Activated CD8-positive, alpha-beta T cell treated with anti-CD3 and anti-CD28 coated beads for 36 hours (primary cell): ENCODE measurements around the gene MAPKAPK2. TPM values are rescaled to one million over a fixed set of nuclear protein-coding genes. Genes with fewer than 3 reads are reported as not detected.
A peak's percentile ranks its signal among the peaks of the same experiment; 100 is the strongest.

Experiments
- ATAC-seq: fragments of 200-7000 bp; cut with Tn5 transposase; one replicate; pipeline ENCODE4 v1.10.0; 2021; ENCODE audit warnings: mild to moderate bottlenecking, moderate library complexity
- CTCF ChIA-PET: fragments of 350-600 bp; sonication (Branson Sonifier 250); formaldehyde crosslinking; loops from one replicate; lab custom pipeline; 2021; ENCODE audit warnings: antibody characterized with exemption; lab: Charles Lee
- POLR2A ChIA-PET: fragments of 350-600 bp; sonication (Branson Sonifier 250); formaldehyde crosslinking; loops from one replicate; lab custom pipeline; 2021; ENCODE audit warnings: antibody characterized with exemption; lab: Charles Lee
- DNase-seq: peaks from one replicate; pipeline ENCODE4 v3.0.0-alpha.2; 2020
- H3K27ac Mint-ChIP-seq: one replicate; pipeline ENCODE4 v1.8.0; 2021; ENCODE audit warnings: mild to moderate bottlenecking, mixed read lengths
- H3K27me3 Mint-ChIP-seq: one replicate; pipeline ENCODE4 v1.8.0; 2021; ENCODE audit warnings: mixed read lengths
- H3K36me3 Mint-ChIP-seq: one replicate; pipeline ENCODE4 v1.8.0; 2021; ENCODE audit warnings: low read depth, mixed read lengths
- H3K4me1 Mint-ChIP-seq: one replicate; pipeline ENCODE4 v1.8.0; 2021; ENCODE audit warnings: low read depth, mixed read lengths
- H3K4me3 Mint-ChIP-seq: one replicate; pipeline ENCODE4 v1.8.0; 2021; ENCODE audit warnings: mild to moderate bottlenecking, moderate library complexity, mixed read lengths
- H3K9me3 Mint-ChIP-seq: one replicate; pipeline ENCODE4 v1.8.0; 2021; ENCODE audit warnings: mixed read lengths
- CTCF ChIP-seq: fragments of 200-600 bp; IDR thresholded peaks from one replicate; pipeline ENCODE4 v1.8.0; 2022; ENCODE audit warnings: antibody characterized with exemption, mild to moderate bottlenecking
- intact Hi-C: fragments of 100-400 bp; cut with micrococcal nuclease; formaldehyde crosslinking; loops from one replicate; pipeline ENCODE4 v1.10.0; 2022
- total RNA-seq, 2 experiments: library from RNA; stranded (reverse); gene quantifications; one replicate each; pipeline ENCODE4 v1.2.3, GENCODE V29; 2021

MAPKAPK2 gene
- total RNA-seq, 2 experiments from 2014 or later: 50.4 to 51.4 TPM

DNA sequence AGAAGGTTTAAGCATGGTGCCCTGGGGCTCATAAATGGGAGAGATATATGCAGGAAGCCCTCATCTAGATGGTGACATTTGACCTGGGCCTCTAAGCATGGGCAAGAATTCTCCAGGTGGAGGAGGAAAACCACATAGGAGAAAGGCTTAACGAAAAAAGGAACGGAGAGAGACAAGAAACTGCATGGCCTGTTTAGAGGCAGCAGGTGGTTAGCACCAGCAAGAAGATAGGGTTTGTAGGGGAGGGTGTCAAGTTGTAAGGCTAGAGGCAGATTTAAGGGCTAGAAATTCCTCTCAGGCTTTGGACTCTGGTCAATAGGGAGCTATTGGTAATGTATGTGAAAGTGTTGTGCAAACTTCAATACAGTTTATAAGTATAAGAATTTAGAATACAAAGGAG, 8.2 kb upstream of the MAPKAPK2 start:
- TF ChIP-seq CTCF: no peak
- Mint-ChIP-seq H3K4me1 (peaks cover 25% of the 10 kb centered on the region), H3K27me3 (no peaks in the 10 kb centered on the region), H3K9me3 (no peaks in the 10 kb centered on the region), H3K27ac (no peak overlapping the region), H3K36me3 (no peaks in the 10 kb centered on the region), H3K4me3 (no peak overlapping the region)
- DNase-seq (no peak), ATAC-seq (no peak)
- POLR2A ChIA-PET: interaction anchor here (1.0 kb wide), 1 partner anchor 12 kb away, joined by 3 read pairs; no protein-coding TSS in a partner anchor
- CTCF ChIA-PET: interaction anchor here (1.5 to 5.7 kb wide), 2 partner anchors 12 to 16 kb away, joined by 5 to 72 read pairs; no protein-coding TSS in a partner anchor
- intact Hi-C loops: no loop called here

DNA sequence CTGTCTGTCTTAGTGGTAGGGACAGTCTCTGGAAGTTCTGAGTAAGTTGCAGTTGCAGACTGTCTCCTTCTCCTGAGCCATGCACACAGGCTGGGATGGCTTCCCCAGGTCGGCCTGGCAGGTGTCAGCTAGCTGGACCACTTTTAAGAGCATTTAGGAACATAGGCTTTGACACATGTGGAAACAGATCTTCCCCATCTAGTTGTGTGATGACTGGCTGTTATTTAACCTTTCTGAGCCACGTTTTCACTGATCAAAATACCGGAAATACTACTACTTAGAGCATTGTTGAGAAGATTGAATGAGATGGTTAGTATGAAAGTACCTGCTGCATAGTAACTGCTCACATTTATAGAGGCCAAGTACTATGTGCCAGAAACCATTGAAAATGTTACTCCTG, 6.2 kb upstream of the MAPKAPK2 start:
- Mint-ChIP-seq H3K4me3 (no peak overlapping the region), H3K27me3 (no peaks in the 10 kb centered on the region), H3K36me3 (no peaks in the 10 kb centered on the region), H3K4me1 (peaks cover 28% of the 10 kb centered on the region), H3K27ac (no peak overlapping the region), H3K9me3 (no peaks in the 10 kb centered on the region)
- no peak for TF ChIP-seq CTCF
- no peak for DNase-seq
- POLR2A ChIA-PET: no interaction called here
- CTCF ChIA-PET: interaction anchor here (0.8 to 2.5 kb wide), 4 partner anchors 15 to 234 kb away, joined by 3 to 16 read pairs (median 4); partner anchors contain the start of gene DYRK3
- intact Hi-C loops: no loop called here
- ATAC-seq: no peak

DNA sequence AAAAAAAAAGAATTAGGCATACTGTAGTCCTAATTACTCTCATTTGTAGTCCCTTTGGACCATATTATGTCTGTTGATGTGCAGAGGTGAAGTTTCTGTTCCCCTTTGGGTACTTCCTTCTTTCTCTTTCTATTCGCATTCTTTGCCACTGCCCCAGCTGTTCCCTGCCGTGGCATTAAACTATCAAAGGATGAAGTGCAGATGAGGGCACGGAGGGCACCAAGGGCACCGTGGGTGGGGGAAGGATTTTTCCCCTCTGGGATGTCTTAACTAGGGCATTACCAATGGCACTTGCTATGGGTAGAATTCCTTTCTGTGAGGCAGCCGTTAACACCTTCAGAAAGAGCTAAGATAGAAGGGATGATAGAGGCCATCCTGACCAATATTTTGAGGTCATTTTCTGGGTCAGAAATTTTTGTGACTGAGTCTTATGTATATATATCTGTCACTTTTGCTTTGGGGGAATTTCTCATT, 4.9 kb upstream of the MAPKAPK2 start:
- intact Hi-C loops: no loop called here
- Mint-ChIP-seq H3K4me1 (peaks cover 36% of the 10 kb centered on the region), H3K9me3 (no peaks in the 10 kb centered on the region), H3K4me3 (no peak overlapping the region), H3K27me3 (no peaks in the 10 kb centered on the region), H3K27ac (peak overlapping the region; percentile 55), H3K36me3 (no peaks in the 10 kb centered on the region)
- ATAC-seq (peak; percentile 57), DNase-seq (peak; percentile 48)
- POLR2A ChIA-PET: interaction anchor here (1.2 to 1.4 kb wide), 3 partner anchors 13 to 17 kb away, joined by 3 to 4 read pairs (median 3); no protein-coding TSS in a partner anchor
- CTCF ChIA-PET: interaction anchor here (0.7 to 2.5 kb wide), 5 partner anchors 10 to 233 kb away, joined by 3 to 16 read pairs (median 3); no protein-coding TSS in a partner anchor
- TF ChIP-seq CTCF: no peak

- ChIA-PET CTCF (interaction anchor here (1.1 to 2.5 kb wide), 3 partner anchors 10 to 46 kb away, joined by 3 to 16 read pairs (median 3); no protein-coding TSS in a partner anchor), POLR2A (interaction anchor here (1.2 to 1.4 kb wide), 3 partner anchors 14 to 18 kb away, joined by 3 to 4 read pairs (median 3); no protein-coding TSS in a partner anchor)
- no peak overlapping the region for H3K27ac Mint-ChIP-seq
- no peak for TF ChIP-seq CTCF
- no peaks in the 10 kb centered on the region for H3K27me3 Mint-ChIP-seq
- peaks cover 36% of the 10 kb centered on the region for H3K4me1 Mint-ChIP-seq
- H3K4me3 Mint-ChIP-seq: no peak overlapping the region
- no peaks in the 10 kb centered on the region for H3K36me3 Mint-ChIP-seq
- intact Hi-C loops: no loop called here
- DNase-seq: no peak
- no peaks in the 10 kb centered on the region for H3K9me3 Mint-ChIP-seq
- ATAC-seq: no peak
Measured at GRCh38 chr1:206680279-206680678, 4.4 kb upstream of the MAPKAPK2 start.

- H3K27ac Mint-ChIP-seq: no peak overlapping the region
- no peak for DNase-seq
- H3K9me3 Mint-ChIP-seq: no peaks in the 10 kb centered on the region
- intact Hi-C loops: no loop called here
- H3K4me3 Mint-ChIP-seq: no peak overlapping the region
- POLR2A ChIA-PET: no interaction called here
- peaks cover 3% of the 10 kb centered on the region for H3K36me3 Mint-ChIP-seq
- H3K27me3 Mint-ChIP-seq: no peaks in the 10 kb centered on the region
- H3K4me1 Mint-ChIP-seq: peaks cover 36% of the 10 kb centered on the region
- TF ChIP-seq CTCF: no peak
- CTCF ChIA-PET: interaction anchor here (4.6 kb wide), 1 partner anchor 17 kb away, joined by 34 read pairs; no protein-coding TSS in a partner anchor
- ATAC-seq: no peak
Measured at GRCh38 chr1:206681359-206681758, 3.3 kb upstream of the MAPKAPK2 start.
